Astrocyte of the spinal cord (primary cell): ENCODE results near the gene CDC14A.

Experiments used
- DNase-seq: peaks from one replicate; pipeline ENCODE4 v3.0.0; 2011; ENCODE audit warnings: low read depth, low spot score
- H3K4me3 ChIP-seq: 2 replicates; pipeline ENCODE4 v1.5.1; 2011; ENCODE audit warnings: low read depth, mild to moderate bottlenecking, low read length, moderate library complexity
- in situ Hi-C: cut with HindIII; loops from 2 replicates; pipeline ENCODE4 v1.10.0; 2017; ENCODE audit warnings: low sequenced_read_pairs
- TF ChIP-seq, protein P1 (sequence below): IDR thresholded peaks from 2 replicates; pipeline ENCODE4 v1.5.1; 2012; ENCODE audit warnings: low read depth, mild to moderate bottlenecking, low read length, inconsistent platforms

Gene CDC14A

DNA sequence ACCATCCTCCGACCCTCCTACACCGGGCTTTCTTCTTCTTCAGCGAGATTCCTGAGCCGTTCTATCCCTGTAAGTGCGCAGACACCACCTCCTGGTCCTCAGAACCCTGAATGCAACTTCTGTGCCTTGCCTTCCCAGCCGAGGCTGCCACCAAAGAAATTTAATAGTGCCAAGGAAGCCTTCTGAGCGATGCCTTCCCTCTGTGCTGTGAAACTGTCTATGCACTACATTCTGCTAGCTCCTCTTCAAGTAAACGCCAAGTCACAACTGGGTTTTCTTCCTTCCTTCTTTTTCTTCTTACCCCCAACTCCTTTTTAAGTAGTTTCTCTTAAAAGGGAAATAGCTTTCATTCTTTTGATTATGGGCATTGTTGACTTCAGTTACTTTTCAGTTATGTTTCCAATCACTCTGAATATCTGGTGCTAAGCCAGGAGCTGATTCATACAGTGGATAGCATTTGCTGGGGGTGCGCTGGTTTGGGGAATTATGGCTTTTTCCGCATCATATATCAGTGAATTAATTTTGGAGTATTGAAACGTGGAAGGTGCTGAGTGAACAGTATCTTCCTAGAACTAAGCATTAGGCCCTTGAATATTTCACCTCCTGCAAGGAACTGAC, 147.0 kb downstream of the CDC14A start:
- in situ Hi-C loops = no loop called here
- no peak for DNase-seq
- TF ChIP-seq, protein P1, sequence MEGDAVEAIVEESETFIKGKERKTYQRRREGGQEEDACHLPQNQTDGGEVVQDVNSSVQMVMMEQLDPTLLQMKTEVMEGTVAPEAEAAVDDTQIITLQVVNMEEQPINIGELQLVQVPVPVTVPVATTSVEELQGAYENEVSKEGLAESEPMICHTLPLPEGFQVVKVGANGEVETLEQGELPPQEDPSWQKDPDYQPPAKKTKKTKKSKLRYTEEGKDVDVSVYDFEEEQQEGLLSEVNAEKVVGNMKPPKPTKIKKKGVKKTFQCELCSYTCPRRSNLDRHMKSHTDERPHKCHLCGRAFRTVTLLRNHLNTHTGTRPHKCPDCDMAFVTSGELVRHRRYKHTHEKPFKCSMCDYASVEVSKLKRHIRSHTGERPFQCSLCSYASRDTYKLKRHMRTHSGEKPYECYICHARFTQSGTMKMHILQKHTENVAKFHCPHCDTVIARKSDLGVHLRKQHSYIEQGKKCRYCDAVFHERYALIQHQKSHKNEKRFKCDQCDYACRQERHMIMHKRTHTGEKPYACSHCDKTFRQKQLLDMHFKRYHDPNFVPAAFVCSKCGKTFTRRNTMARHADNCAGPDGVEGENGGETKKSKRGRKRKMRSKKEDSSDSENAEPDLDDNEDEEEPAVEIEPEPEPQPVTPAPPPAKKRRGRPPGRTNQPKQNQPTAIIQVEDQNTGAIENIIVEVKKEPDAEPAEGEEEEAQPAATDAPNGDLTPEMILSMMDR = no peak
- H3K4me3 ChIP-seq = no peak overlapping the region

DNA sequence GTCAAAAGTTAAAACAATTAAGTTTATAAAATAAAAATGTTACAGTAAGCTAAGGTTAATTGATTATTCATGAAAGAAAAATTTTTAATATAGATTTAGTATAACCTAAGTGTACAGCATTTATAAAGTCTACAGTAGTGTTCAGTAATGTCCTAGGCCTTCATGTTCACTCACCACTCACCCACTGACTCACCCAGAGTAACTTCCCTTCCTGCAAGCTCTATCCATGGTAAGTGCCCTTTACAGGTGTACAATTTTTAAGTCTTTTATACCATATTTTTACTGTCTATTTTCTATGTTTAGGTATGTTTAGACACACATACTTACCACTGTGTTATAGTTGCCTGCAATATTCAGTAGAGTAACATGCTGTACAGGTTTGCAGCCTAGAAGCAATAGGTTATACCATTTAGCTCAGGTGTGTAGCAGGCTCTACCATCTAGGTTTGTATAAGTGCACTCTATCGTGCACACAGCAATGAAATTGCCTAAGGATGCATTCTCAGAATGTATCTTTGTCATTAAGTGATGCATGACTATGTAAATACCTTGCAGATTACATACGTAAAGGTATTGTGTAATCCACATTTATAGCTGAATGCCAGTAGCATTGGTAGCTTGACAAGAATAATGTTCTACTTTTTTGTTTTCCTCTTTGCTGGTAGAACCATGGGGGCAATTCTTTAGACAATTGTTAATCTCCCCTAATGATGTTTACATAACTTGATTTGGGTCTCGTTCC, 149.9 kb downstream of the CDC14A start:
- in situ Hi-C loops = no loop called here
- H3K4me3 ChIP-seq = no peak overlapping the region
- TF ChIP-seq, protein P1 = no peak
- DNase-seq = no peak

DNA sequence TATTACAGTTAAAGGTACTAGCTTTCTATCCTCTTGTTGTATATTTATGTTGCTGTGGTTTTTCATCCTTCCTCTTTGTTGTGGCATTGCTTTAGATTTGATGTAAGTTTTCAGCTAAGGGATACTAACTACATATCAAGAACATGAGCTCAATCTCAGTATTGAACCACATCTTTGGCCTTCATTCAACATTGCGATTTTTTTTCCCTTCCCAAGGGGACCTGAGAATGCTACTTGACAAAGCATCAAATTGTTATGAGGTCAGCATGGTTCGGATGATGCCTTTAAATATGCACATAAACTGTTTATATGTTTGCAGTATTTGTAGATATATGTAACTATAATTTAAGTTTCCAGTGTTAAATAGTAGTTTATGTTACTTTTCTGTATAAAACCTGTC, 153.9 kb downstream of the CDC14A start:
- no peak overlapping the region for H3K4me3 ChIP-seq
- TF ChIP-seq, protein P1 = no peak
- in situ Hi-C loops = no loop called here
- peak; percentile 18 for DNase-seq

DNA sequence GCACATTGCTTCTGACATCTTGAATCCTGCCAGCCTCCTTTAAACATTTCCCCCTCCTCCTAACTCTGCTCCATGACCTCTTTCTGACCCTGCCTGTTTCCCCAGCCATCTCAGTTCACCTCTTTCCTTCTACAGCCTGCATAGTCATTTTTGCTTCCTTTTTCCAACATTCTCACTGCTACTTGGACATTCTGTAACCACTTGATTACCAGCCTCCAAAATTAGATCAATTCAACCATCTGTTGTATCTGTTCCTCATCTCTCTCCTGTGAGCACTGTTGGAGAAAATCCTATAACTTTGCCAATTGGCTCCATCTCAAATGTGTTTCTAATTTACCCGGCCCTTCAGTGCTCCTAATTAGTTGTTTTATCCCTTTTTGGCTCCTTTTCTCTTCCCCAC, 158.1 kb downstream of the CDC14A start:
- H3K4me3 ChIP-seq = no peak overlapping the region
- in situ Hi-C loops = no loop called here
- TF ChIP-seq, protein P1 = no peak
- DNase-seq = no peak

DNA sequence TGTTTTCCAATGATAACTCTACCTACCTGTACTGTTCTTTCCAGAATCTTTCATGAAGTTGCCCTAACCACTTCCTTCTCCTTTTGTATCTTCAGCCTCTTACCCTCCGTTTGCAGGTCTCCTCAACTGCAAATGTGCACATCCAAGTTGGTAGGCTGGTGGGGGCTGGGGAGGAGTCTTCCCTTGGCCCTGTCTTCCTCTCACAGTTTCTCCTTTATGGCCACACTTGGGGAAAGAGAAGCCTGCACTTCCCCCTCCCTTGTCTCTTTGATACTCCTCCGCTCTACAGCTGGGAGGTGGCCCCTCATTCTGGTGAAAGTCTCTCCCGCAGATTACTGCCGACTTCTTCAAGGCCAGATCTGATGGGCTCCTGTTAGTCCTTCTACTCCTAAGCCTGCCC, 158.8 kb downstream of the CDC14A start:
- no peak overlapping the region for H3K4me3 ChIP-seq
- DNase-seq = no peak
- TF ChIP-seq, protein P1 = no peak
- in situ Hi-C loops = no loop called here

DNA sequence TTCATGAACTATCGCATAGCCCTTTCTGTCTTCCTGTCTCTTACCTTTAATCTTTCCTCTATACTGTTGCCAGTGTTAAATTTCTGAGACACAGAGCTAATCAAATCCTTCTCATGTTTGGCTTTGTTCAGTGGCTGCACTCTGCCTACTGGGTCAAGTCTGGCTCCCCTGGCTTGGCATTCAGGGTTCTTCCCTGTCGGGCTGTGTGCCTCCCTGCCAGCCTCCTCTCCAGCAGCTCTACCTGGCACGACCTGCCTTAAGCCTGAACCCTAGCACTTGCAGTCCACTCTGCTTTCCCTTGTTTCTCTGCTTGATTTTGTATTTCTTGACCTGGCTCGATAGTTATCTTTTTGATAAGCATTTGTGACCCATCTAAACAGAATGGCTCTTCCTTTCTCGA, 159.5 kb downstream of the CDC14A start:
- in situ Hi-C loops = no loop called here

More for the DNA sequence above, 159.5 kb downstream of the CDC14A start:
- TF ChIP-seq, protein P1 = no peak
- no peak overlapping the region for H3K4me3 ChIP-seq
- DNase-seq = no peak
